HG03342 (cell line): ENCODE measurements around the gene EDARADD.
A peak's percentile ranks its signal among the peaks of the same experiment; 100 is the strongest.
"Not testable (repeated sequence)": the region's sequence is repeated elsewhere in the genome, so short reads cannot be mapped to it uniquely, and the experiment has no call there.

Source experiments
- ATAC-seq: cut with Tn5 transposase; IDR thresholded peaks from one replicate; pipeline ENCODE4 v1.9.1; 2021; ENCODE audit warnings: mild to moderate bottlenecking, moderate library complexity; ENCODE audit not compliant: unreplicated experiment

EDARADD gene

GRCh38 chr1:236429715-236430274, 35.7 kb downstream of the EDARADD start:
- no peak for ATAC-seq

- ATAC-seq: no peak
Observed at GRCh38 chr1:236433819-236434315, 39.8 kb downstream of the EDARADD start.

GRCh38 chr1:236438614-236439013, 44.5 kb downstream of the EDARADD start:
- ATAC-seq: no peak

GRCh38 chr1:236440373-236440772, 46.3 kb downstream of the EDARADD start:
- ATAC-seq: no peak

- no peak for ATAC-seq
Observed at GRCh38 chr1:236450779-236451178, 56.7 kb downstream of the EDARADD start.

GRCh38 chr1:236451796-236452373, 57.8 kb downstream of the EDARADD start:
- no peak for ATAC-seq

- ATAC-seq: no peak
Observed at GRCh38 chr1:236455243-236455642, 61.2 kb downstream of the EDARADD start.

GRCh38 chr1:236457775-236458174, 63.7 kb downstream of the EDARADD start:
- ATAC-seq: peak; percentile 77

- ATAC-seq: no peak
Observed at GRCh38 chr1:236458996-236459395, 64.9 kb downstream of the EDARADD start.

- ATAC-seq: no peak
Observed at GRCh38 chr1:236460103-236460502, 66.0 kb downstream of the EDARADD start.

- ATAC-seq: not testable (repeated sequence)
Observed at GRCh38 chr1:236464197-236464596, 70.1 kb downstream of the EDARADD start.

- peak; percentile 34 for ATAC-seq
Observed at GRCh38 chr1:236465231-236465958, 71.3 kb downstream of the EDARADD start.

- peak; percentile 92 for ATAC-seq
Observed at GRCh38 chr1:236465959-236466303, 71.8 kb downstream of the EDARADD start.

- ATAC-seq: no peak
Observed at GRCh38 chr1:236467327-236467641, 73.2 kb downstream of the EDARADD start.

- ATAC-seq: no peak
Observed at GRCh38 chr1:236468625-236469024, 74.5 kb downstream of the EDARADD start.

GRCh38 chr1:236469466-236469865, 75.4 kb downstream of the EDARADD start:
- ATAC-seq: no peak

- no peak for ATAC-seq
Observed at GRCh38 chr1:236471096-236471495, 77.0 kb downstream of the EDARADD start.

GRCh38 chr1:236471653-236472052, 77.6 kb downstream of the EDARADD start:
- no peak for ATAC-seq

GRCh38 chr1:236472850-236473788, 79.0 kb downstream of the EDARADD start:
- ATAC-seq: no peak

GRCh38 chr1:236476019-236476418, 81.9 kb downstream of the EDARADD start:
- ATAC-seq: no peak

- no peak for ATAC-seq
Observed at GRCh38 chr1:236480758-236481436, 86.8 kb downstream of the EDARADD start.
